Activated naive CD4-positive, alpha-beta T cell treated with anti-CD3 and anti-CD28 coated beads, Interleukin-2, amount 50 U/mL, for 16 hours (primary cell): ENCODE measurements around the gene NTRK2.

Experiments used
- DNase-seq: peaks from one replicate; pipeline ENCODE4 v3.0.0-alpha.2; 2020

The NTRK2 gene

GRCh38 chr9:84993105-84993504, 323.6 kb downstream of the NTRK2 start:
- no peak for DNase-seq

- DNase-seq: no peak
These were observed 326.5 kb downstream of the NTRK2 start for GRCh38 chr9:84996029-84996428.

- DNase-seq: no peak
These were observed 327.2 kb downstream of the NTRK2 start for GRCh38 chr9:84996716-84997115.

GRCh38 chr9:84997472-84997871, 327.9 kb downstream of the NTRK2 start:
- no peak for DNase-seq

- no peak for DNase-seq
These were observed 329.1 kb downstream of the NTRK2 start for GRCh38 chr9:84998639-84999038.

GRCh38 chr9:84999788-85000187, 330.3 kb downstream of the NTRK2 start:
- DNase-seq: no peak

GRCh38 chr9:85001925-85002324, 332.4 kb downstream of the NTRK2 start:
- DNase-seq: no peak

- DNase-seq: no peak
These were observed 335.4 kb downstream of the NTRK2 start for GRCh38 chr9:85004818-85005413.

- DNase-seq: no peak
These were observed 338.2 kb downstream of the NTRK2 start for GRCh38 chr9:85007748-85008147.

GRCh38 chr9:85008215-85008614, 338.7 kb downstream of the NTRK2 start:
- DNase-seq: no peak

- no peak for DNase-seq
These were observed 339.7 kb downstream of the NTRK2 start for GRCh38 chr9:85009251-85009650.

- DNase-seq: no peak
These were observed 344.2 kb downstream of the NTRK2 start for GRCh38 chr9:85013703-85014102.

- DNase-seq: no peak
These were observed 344.8 kb downstream of the NTRK2 start for GRCh38 chr9:85014292-85014691.

GRCh38 chr9:85016384-85017006, 347.0 kb downstream of the NTRK2 start:
- no peak for DNase-seq

GRCh38 chr9:85020791-85021190, 351.3 kb downstream of the NTRK2 start:
- no peak for DNase-seq

GRCh38 chr9:85021686-85022085, 352.2 kb downstream of the NTRK2 start:
- DNase-seq: no peak

- DNase-seq: no peak
These were observed 354.8 kb downstream of the NTRK2 start for GRCh38 chr9:85024374-85024773.

- no peak for DNase-seq
These were observed 356.1 kb downstream of the NTRK2 start for GRCh38 chr9:85025638-85026037.

GRCh38 chr9:85027870-85028269, 358.3 kb downstream of the NTRK2 start:
- DNase-seq: no peak

GRCh38 chr9:85030316-85030715, 360.8 kb downstream of the NTRK2 start:
- DNase-seq: no peak

GRCh38 chr9:85036496-85036895, 367.0 kb downstream of the NTRK2 start:
- DNase-seq: no peak

- DNase-seq: no peak
These were observed 368.5 kb downstream of the NTRK2 start for GRCh38 chr9:85038061-85038460.

GRCh38 chr9:85038824-85039608, 369.5 kb downstream of the NTRK2 start:
- DNase-seq: no peak

- DNase-seq: no peak
These were observed 370.6 kb downstream of the NTRK2 start for GRCh38 chr9:85040146-85040545.
